Endodermal cell (in vitro differentiated cells): Measurements from ENCODE around the gene ABTB2. TPM values are rescaled to one million over a fixed set of nuclear protein-coding genes. Genes with fewer than 3 reads are reported as not detected.
A peak's percentile ranks its signal among the peaks of the same experiment; 100 is the strongest.

Source experiments
- DNase-seq: peaks from one replicate; pipeline ENCODE4 v3.0.0-alpha.2; 2017
- H3K27ac ChIP-seq: 2 replicates; pipeline ENCODE4 v1.5.1; 2013; ENCODE audit warnings: mild to moderate bottlenecking, low read depth, low read length, moderate library complexity
- H3K27me3 ChIP-seq: 2 replicates; pipeline ENCODE4 v1.6.1; 2013; ENCODE audit warnings: mild to moderate bottlenecking, low read length, moderate library complexity; ENCODE audit not compliant: insufficient read depth, control insufficient read depth, poor library complexity, severe bottlenecking
- H3K36me3 ChIP-seq: 2 replicates; pipeline ENCODE4 v1.7.0; 2013; ENCODE audit warnings: mild to moderate bottlenecking, low read length, moderate library complexity; ENCODE audit not compliant: control insufficient read depth, insufficient read depth
- H3K4me1 ChIP-seq: one replicate; pipeline ENCODE4 v1.7.0; 2013; ENCODE audit warnings: low read length; ENCODE audit not compliant: control insufficient read depth, insufficient read depth
- H3K4me3 ChIP-seq: 2 replicates; pipeline ENCODE4 v1.5.1; 2013; ENCODE audit warnings: mild to moderate bottlenecking, low read length, moderate library complexity
- H3K9ac ChIP-seq: 2 replicates; pipeline ENCODE4 v1.6.1; 2013; ENCODE audit warnings: mild to moderate bottlenecking, low read length, moderate library complexity; ENCODE audit not compliant: poor library complexity, severe bottlenecking; ENCODE audit errors: extremely low read depth
- H3K9me3 ChIP-seq: 2 replicates; pipeline ENCODE4 v1.6.1; 2013; ENCODE audit warnings: mild to moderate bottlenecking, low read length, moderate library complexity; ENCODE audit not compliant: control insufficient read depth
- H3K27ac Mint-ChIP-seq: 2 replicates; pipeline ENCODE4 v1.8.0; 2020; ENCODE audit warnings: mixed read lengths
- H3K27me3 Mint-ChIP-seq: 2 replicates; pipeline ENCODE4 v1.8.0; 2021; ENCODE audit warnings: mild to moderate bottlenecking, mixed read lengths; ENCODE audit not compliant: insufficient read depth
- H3K36me3 Mint-ChIP-seq: 2 replicates; pipeline ENCODE4 v1.8.0; 2020; ENCODE audit warnings: low read depth, mixed read lengths
- H3K4me1 Mint-ChIP-seq: 2 replicates; pipeline ENCODE4 v1.8.0; 2020; ENCODE audit warnings: mixed read lengths
- H3K4me3 Mint-ChIP-seq: 2 replicates; pipeline ENCODE4 v1.8.0; 2020; ENCODE audit warnings: mild to moderate bottlenecking, moderate library complexity, mixed read lengths
- H3K9me3 Mint-ChIP-seq: 2 replicates; pipeline ENCODE4 v1.8.0; 2020; ENCODE audit warnings: mild to moderate bottlenecking, mixed read lengths
- CTCF ChIP-seq: fragments of 200-600 bp; sonication (generic); conservative IDR thresholded peaks from 2 replicates; pipeline ENCODE4 v1.5.0; 2021; ENCODE audit warnings: antibody characterized with exemption, mild to moderate bottlenecking
- WGBS, 2 experiments: methylation state at CpG; one replicate each; pipeline versions ENCODE4 v1.1.5 to v1.1.7; 2013; ENCODE audit warnings: missing lambda C conversion rate in 2 of 2, mixed read lengths in 1 of 2; ENCODE audit not compliant: insufficient coverage in 1 of 2, insufficient read length in 1 of 2; 5-methylcytosine and 5-hydroxymethylcytosine counted together
- total RNA-seq, 2 donors: library from RNA; stranded (reverse); fragmentation: NEBNext Ultra II Directional in 1 of 2; extraction: Animal tissue kit (Norgen Biotek cat#: 25700) in 1 of 2; gene quantifications; 2 replicates in 1 of 2; 3 replicates in 1 of 2; pipeline ENCODE4 v1.2.1, GENCODE V29; 2021

The ABTB2 gene
- total RNA-seq, 2 donors from 2014 or later: 2.9 to 5.2 TPM

GRCh38 chr11:34239465-34240149 lies 118.2 kb downstream of the ABTB2 start:
- H3K4me3 ChIP-seq: no peak overlapping the region
- WGBS, 2 experiments: 92% methylated on average over 3 to 5 of the region's 5 CpGs
- Mint-ChIP-seq H3K4me3 (no peak overlapping the region), H3K27ac (no peak overlapping the region), H3K4me1 (peaks cover 56% of the 10 kb centered on the region), H3K9me3 (no peaks in the 10 kb centered on the region), H3K27me3 (peaks cover 37% of the 10 kb centered on the region), H3K36me3 (no peaks in the 10 kb centered on the region)
- H3K27ac ChIP-seq: no peak overlapping the region
- peaks cover 9% of the 10 kb centered on the region for H3K27me3 ChIP-seq
- H3K4me1 ChIP-seq: peaks cover 38% of the 10 kb centered on the region
- DNase-seq: no peak
- H3K9ac ChIP-seq: no peak overlapping the region
- H3K9me3 ChIP-seq: no peaks in the 10 kb centered on the region
- H3K36me3 ChIP-seq: no peaks in the 10 kb centered on the region
- TF ChIP-seq CTCF: no peak

GRCh38 chr11:34238966-34239365 lies 118.8 kb downstream of the ABTB2 start:
- DNase-seq: peak; percentile 61
- Histone ChIP-seq H3K9me3 (no peaks in the 10 kb centered on the region), H3K36me3 (no peaks in the 10 kb centered on the region), H3K9ac (no peak overlapping the region), H3K27ac (no peak overlapping the region), H3K4me3 (no peak overlapping the region), H3K4me1 (peaks cover 36% of the 10 kb centered on the region), H3K27me3 (peaks cover 9% of the 10 kb centered on the region)
- Mint-ChIP-seq H3K27ac (no peak overlapping the region), H3K27me3 (peaks cover 35% of the 10 kb centered on the region), H3K4me3 (no peak overlapping the region), H3K9me3 (no peaks in the 10 kb centered on the region), H3K4me1 (peaks cover 56% of the 10 kb centered on the region), H3K36me3 (no peaks in the 10 kb centered on the region)
- WGBS, 2 experiments: 79 to 80% methylated on average over 5 to 6 of the region's 6 CpGs
- TF ChIP-seq CTCF: no peak

- no peaks in the 10 kb centered on the region for H3K36me3 ChIP-seq
- 90 to 93% methylated on average over 8 to 11 of the region's 11 CpGs for WGBS, 2 experiments
- H3K9me3 ChIP-seq: no peaks in the 10 kb centered on the region
- H3K36me3 Mint-ChIP-seq: no peaks in the 10 kb centered on the region
- H3K4me3 Mint-ChIP-seq: no peak overlapping the region
- H3K27me3 ChIP-seq: peaks cover 9% of the 10 kb centered on the region
- no peaks in the 10 kb centered on the region for H3K9me3 Mint-ChIP-seq
- H3K4me3 ChIP-seq: no peak overlapping the region
- H3K4me1 Mint-ChIP-seq: peaks cover 55% of the 10 kb centered on the region
- H3K27ac ChIP-seq: no peak overlapping the region
- H3K27ac Mint-ChIP-seq: no peak overlapping the region
- no peak for TF ChIP-seq CTCF
- no peak overlapping the region for H3K9ac ChIP-seq
- DNase-seq: peak; percentile 32
- peaks cover 35% of the 10 kb centered on the region for H3K4me1 ChIP-seq
- H3K27me3 Mint-ChIP-seq: peaks cover 35% of the 10 kb centered on the region
Measured at GRCh38 chr11:34238533-34238932, 119.3 kb downstream of the ABTB2 start.
